Naive thymus-derived CD8-positive, alpha-beta T cell (primary cell): ENCODE results near the gene ZDHHC14. TPM values are rescaled to one million over a fixed set of nuclear protein-coding genes. Genes with fewer than 3 reads are reported as not detected.
"Not testable (repeated sequence)": the region's sequence is repeated elsewhere in the genome, so short reads cannot be mapped to it uniquely, and the experiment has no call there.

ENCODE experiments used
- ATAC-seq, 2 donors: fragments of 150-1000 bp; cut with Tn5 transposase in 1 of 2; sonication (Bioruptor Pico), chemical (Tn5 transposase) in 1 of 2; 1 replicate in 1 of 2; 2 replicates in 1 of 2; pipeline ENCODE4 v1.10.0; 2021; ENCODE audit warnings: mild to moderate bottlenecking in 2 of 2, moderate library complexity in 2 of 2
- POLR2A ChIA-PET: fragments of 350-600 bp; sonication (Branson Sonifier 250); formaldehyde crosslinking; loops from one replicate; lab custom pipeline; 2021; ENCODE audit warnings: antibody characterized with exemption; lab: Charles Lee
- DNase-seq, 10 donors: peaks; one replicate each; pipeline versions ENCODE4 v3.0.0 to v3.0.0-alpha.2; 2020 to 2022
- H3K27ac Mint-ChIP-seq, 10 donors: one replicate each; pipeline ENCODE4 v1.8.0; 2020 to 2022; ENCODE audit warnings: mild to moderate bottlenecking in 10 of 10, mixed read lengths in 10 of 10, moderate library complexity in 4 of 10, inconsistent platforms in 1 of 10
- H3K27me3 Mint-ChIP-seq, 5 donors: one replicate each; pipeline ENCODE4 v1.8.0; 2021 to 2022; ENCODE audit warnings: mixed read lengths in 5 of 5
- H3K36me3 Mint-ChIP-seq, 3 donors: one replicate each; pipeline ENCODE4 v1.8.0; 2020 to 2022; ENCODE audit warnings: mixed read lengths in 3 of 3, mild to moderate bottlenecking in 2 of 3, inconsistent platforms in 1 of 3
- H3K4me1 Mint-ChIP-seq, 4 donors: one replicate each; pipeline ENCODE4 v1.8.0; 2021 to 2022; ENCODE audit warnings: mixed read lengths in 4 of 4
- H3K4me3 Mint-ChIP-seq, 10 donors: one replicate each; pipeline ENCODE4 v1.8.0; 2020 to 2022; ENCODE audit warnings: mild to moderate bottlenecking in 10 of 10, mixed read lengths in 10 of 10, moderate library complexity in 6 of 10, inconsistent platforms in 1 of 10
- H3K9me3 Mint-ChIP-seq, 9 donors: one replicate each; pipeline ENCODE4 v1.8.0; 2020 to 2022; ENCODE audit warnings: mixed read lengths in 9 of 9, mild to moderate bottlenecking in 3 of 9, inconsistent platforms in 1 of 9, moderate library complexity in 1 of 9
- polyA plus RNA-seq, 3 donors: library from polyadenylated mRNA; unstranded; fragments of 300-500 nt; fragmentation: Illumina TruSeq; gene quantifications; one replicate each; pipeline ENCODE4 v1.2.3, GENCODE V29; 2021
- total RNA-seq, 8 experiments: library from RNA in 2 of 8; stranded (reverse) in 2 of 8; gene quantifications; one replicate each; pipeline ENCODE4 v1.2.3 and lab custom pipeline; 2021 to 2026

Gene ZDHHC14
- total RNA-seq (1 to 10 TPM; 1.7 to 1.9 TPM), polyA plus RNA-seq (1 to 10 TPM in 2 of 3 donors, under 1 TPM in 1; 0.09 to 1.4 (median 1.0) TPM), total RNA-seq (lab: John Stamatoyannopoulos, UW) (1.5 to 9.5 (median 2.6) reads per million in 6 experiments)

GRCh38 chr6:157380779-157381561 lies at the start of gene ZDHHC14:
ZDHHC14 (plus strand) TSS chr6:157381190.
- Mint-ChIP-seq H3K9me3 (no peaks in the 10 kb centered on the region), H3K27me3 (peaks cover 0 to 20% (median 5%) of the 10 kb centered on the region in 5 donors), H3K4me1 (peaks cover 9 to 27% (median 20%) of the 10 kb centered on the region in 4 donors), H3K4me3 (peak within 1 kb of the TSS; percentile 74 to 96 (median 87)), H3K27ac (peak within 1 kb of the TSS; percentile 60 to 89 (median 82)), H3K36me3 (no peaks in the 10 kb centered on the region)
- POLR2A ChIA-PET, result interaction anchor here (0.6 to 2.0 kb wide), 7 partner anchors 12 to 370 kb away, joined by 3 to 26 read pairs (median 3); partner anchors contain the start of gene TMEM242
- DNase-seq (peak; percentile 80 to 91 (median 87)), ATAC-seq (peak; percentile 78 to 79)

- Mint-ChIP-seq H3K27ac (no peak overlapping the region), H3K9me3 (no peaks in the 10 kb centered on the region), H3K27me3 (peaks cover 13 to 63% (median 42%) of the 10 kb centered on the region in 5 donors), H3K4me1 (no peaks in the 10 kb centered on the region), H3K4me3 (no peak overlapping the region), H3K36me3 (no peaks in the 10 kb centered on the region)
- no peak for DNase-seq
- POLR2A ChIA-PET, result no interaction called here
- ATAC-seq, result no peak
Observed at GRCh38 chr6:157332813-157333212, 48.2 kb upstream of the ZDHHC14 start.

GRCh38 chr6:157333537-157333936 lies 47.5 kb upstream of the ZDHHC14 start:
- ATAC-seq (no peak), DNase-seq (no peak)
- Mint-ChIP-seq H3K36me3 (no peaks in the 10 kb centered on the region), H3K27ac (no peak overlapping the region), H3K9me3 (no peaks in the 10 kb centered on the region), H3K4me1 (no peaks in the 10 kb centered on the region), H3K27me3 (peaks cover 12 to 57% (median 39%) of the 10 kb centered on the region in 5 donors), H3K4me3 (no peak overlapping the region)
- POLR2A ChIA-PET, result interaction anchor here (0.6 kb wide), 1 partner anchor 327 kb away, joined by 3 read pairs; no protein-coding TSS in a partner anchor

- H3K9me3 Mint-ChIP-seq, result no peaks in the 10 kb centered on the region
- H3K27ac Mint-ChIP-seq, result no peak overlapping the region
- H3K36me3 Mint-ChIP-seq, result no peaks in the 10 kb centered on the region
- H3K27me3 Mint-ChIP-seq, result peaks cover 12 to 55% (median 39%) of the 10 kb centered on the region in 5 donors
- no peak overlapping the region for H3K4me3 Mint-ChIP-seq
- POLR2A ChIA-PET, result interaction anchor here (0.6 kb wide), 1 partner anchor 327 kb away, joined by 3 read pairs; no protein-coding TSS in a partner anchor
- ATAC-seq, result no peak
- no peak for DNase-seq
- no peaks in the 10 kb centered on the region for H3K4me1 Mint-ChIP-seq
Observed at GRCh38 chr6:157333956-157334355, 47.0 kb upstream of the ZDHHC14 start.

GRCh38 chr6:157335829-157336228 lies 45.2 kb upstream of the ZDHHC14 start:
- POLR2A ChIA-PET, result no interaction called here
- no peaks in the 10 kb centered on the region for H3K9me3 Mint-ChIP-seq
- H3K4me3 Mint-ChIP-seq, result no peak overlapping the region
- no peak for ATAC-seq
- peaks cover 13 to 59% (median 35%) of the 10 kb centered on the region in 5 donors for H3K27me3 Mint-ChIP-seq
- no peak overlapping the region for H3K27ac Mint-ChIP-seq
- H3K36me3 Mint-ChIP-seq, result no peaks in the 10 kb centered on the region
- DNase-seq, result no peak
- H3K4me1 Mint-ChIP-seq, result no peaks in the 10 kb centered on the region

- H3K36me3 Mint-ChIP-seq, H3K9me3 Mint-ChIP-seq, DNase-seq, H3K4me1 Mint-ChIP-seq, H3K4me3 Mint-ChIP-seq, POLR2A ChIA-PET, ATAC-seq, H3K27ac Mint-ChIP-seq: not testable (repeated sequence)
- peaks cover 20 to 65% (median 40%) of the 10 kb centered on the region in 5 donors for H3K27me3 Mint-ChIP-seq
Observed at GRCh38 chr6:157337276-157337675, 43.7 kb upstream of the ZDHHC14 start.

- DNase-seq (no peak), ATAC-seq (no peak)
- Mint-ChIP-seq H3K27ac (no peak overlapping the region), H3K4me1 (no peaks in the 10 kb centered on the region), H3K36me3 (no peaks in the 10 kb centered on the region), H3K4me3 (no peak overlapping the region), H3K9me3 (no peaks in the 10 kb centered on the region), H3K27me3 (peaks cover 18 to 67% (median 38%) of the 10 kb centered on the region in 5 donors)
- POLR2A ChIA-PET, result no interaction called here
Observed at GRCh38 chr6:157337751-157338150, 43.2 kb upstream of the ZDHHC14 start.

- H3K4me1 Mint-ChIP-seq, result no peaks in the 10 kb centered on the region
- H3K27ac Mint-ChIP-seq, result no peak overlapping the region
- ATAC-seq (no peak), DNase-seq (no peak)
- no peaks in the 10 kb centered on the region for H3K36me3 Mint-ChIP-seq
- POLR2A ChIA-PET, result no interaction called here
- peaks cover 15 to 59% (median 30%) of the 10 kb centered on the region in 5 donors for H3K27me3 Mint-ChIP-seq
- no peak overlapping the region for H3K4me3 Mint-ChIP-seq
- H3K9me3 Mint-ChIP-seq, result no peaks in the 10 kb centered on the region
Observed at GRCh38 chr6:157339432-157339831, 41.6 kb upstream of the ZDHHC14 start.

- Mint-ChIP-seq H3K4me3 (no peak overlapping the region), H3K27me3 (peaks cover 17 to 50% (median 34%) of the 10 kb centered on the region in 5 donors)
- POLR2A ChIA-PET, result no interaction called here
Observed at GRCh38 chr6:157343732-157344131, 37.3 kb upstream of the ZDHHC14 start.

GRCh38 chr6:157346373-157346772 lies 34.6 kb upstream of the ZDHHC14 start:
- Mint-ChIP-seq H3K4me1 (no peaks in the 10 kb centered on the region), H3K27me3 (peaks cover 15 to 45% (median 26%) of the 10 kb centered on the region in 5 donors), H3K36me3 (no peaks in the 10 kb centered on the region), H3K27ac (no peak overlapping the region), H3K4me3 (no peak overlapping the region), H3K9me3 (peaks cover 0 to 6% (median 0%) of the 10 kb centered on the region in 9 donors)
- POLR2A ChIA-PET, result no interaction called here
- ATAC-seq (no peak), DNase-seq (no peak)

More at GRCh38 chr6:157343732-157344131, 37.3 kb upstream of the ZDHHC14 start:
- no peak for DNase-seq
- no peaks in the 10 kb centered on the region for H3K4me1 Mint-ChIP-seq
- peaks cover 0 to 3% (median 0%) of the 10 kb centered on the region in 9 donors for H3K9me3 Mint-ChIP-seq
- peak overlapping the region in 1 of 10 donors; percentile 33 for H3K27ac Mint-ChIP-seq
- no peaks in the 10 kb centered on the region for H3K36me3 Mint-ChIP-seq
- no peak for ATAC-seq

- POLR2A ChIA-PET, result no interaction called here
- DNase-seq (no peak), ATAC-seq (no peak)
- no peak overlapping the region for H3K27ac Mint-ChIP-seq
- peaks cover 8 to 35% (median 31%) of the 10 kb centered on the region in 5 donors for H3K27me3 Mint-ChIP-seq
- H3K4me1 Mint-ChIP-seq, result no peaks in the 10 kb centered on the region
- peaks cover 0 to 3% (median 0%) of the 10 kb centered on the region in 9 donors for H3K9me3 Mint-ChIP-seq
- H3K4me3 Mint-ChIP-seq, result no peak overlapping the region
- H3K36me3 Mint-ChIP-seq, result peaks cover 0 to 2% (median 0%) of the 10 kb centered on the region in 3 donors
Observed at GRCh38 chr6:157358287-157358686, 22.7 kb upstream of the ZDHHC14 start.

GRCh38 chr6:157361886-157362285 lies 19.1 kb upstream of the ZDHHC14 start:
- H3K27me3 Mint-ChIP-seq, result peaks cover 20 to 54% (median 32%) of the 10 kb centered on the region in 5 donors
- no peak for DNase-seq
- no peaks in the 10 kb centered on the region for H3K36me3 Mint-ChIP-seq
- H3K4me3 Mint-ChIP-seq, result no peak overlapping the region
- ATAC-seq, result no peak
- no peaks in the 10 kb centered on the region for H3K9me3 Mint-ChIP-seq
- POLR2A ChIA-PET, result no interaction called here
- H3K4me1 Mint-ChIP-seq, result no peaks in the 10 kb centered on the region
- no peak overlapping the region for H3K27ac Mint-ChIP-seq

- H3K4me1 Mint-ChIP-seq, result peaks cover 5 to 15% (median 13%) of the 10 kb centered on the region in 4 donors
- no peak overlapping the region for H3K27ac Mint-ChIP-seq
- H3K4me3 Mint-ChIP-seq, result no peak overlapping the region
- POLR2A ChIA-PET, result no interaction called here
- H3K9me3 Mint-ChIP-seq, result no peaks in the 10 kb centered on the region
- no peak for DNase-seq
- peaks cover 21 to 55% (median 36%) of the 10 kb centered on the region in 5 donors for H3K27me3 Mint-ChIP-seq
- ATAC-seq, result no peak
- no peaks in the 10 kb centered on the region for H3K36me3 Mint-ChIP-seq
Observed at GRCh38 chr6:157364705-157365104, 16.3 kb upstream of the ZDHHC14 start.
